HS-5 (cell line): ENCODE data around the gene KIAA0825.
A peak's percentile ranks its signal among the peaks of the same experiment; 100 is the strongest.
"Not testable (repeated sequence)": the region's sequence is repeated elsewhere in the genome, so short reads cannot be mapped to it uniquely, and the experiment has no call there.

Experiments used
- DNase-seq: peaks from one replicate; pipeline ENCODE4 v3.0.0-alpha.2; 2012; ENCODE audit warnings: low read depth

The KIAA0825 gene

GRCh38 chr5:94239266-94239665, 379.1 kb downstream of the KIAA0825 start:
- no peak for DNase-seq

GRCh38 chr5:94234987-94235386, 383.4 kb downstream of the KIAA0825 start:
- no peak for DNase-seq

- no peak for DNase-seq
Measured at GRCh38 chr5:94228791-94229190, 389.6 kb downstream of the KIAA0825 start.

DNA sequence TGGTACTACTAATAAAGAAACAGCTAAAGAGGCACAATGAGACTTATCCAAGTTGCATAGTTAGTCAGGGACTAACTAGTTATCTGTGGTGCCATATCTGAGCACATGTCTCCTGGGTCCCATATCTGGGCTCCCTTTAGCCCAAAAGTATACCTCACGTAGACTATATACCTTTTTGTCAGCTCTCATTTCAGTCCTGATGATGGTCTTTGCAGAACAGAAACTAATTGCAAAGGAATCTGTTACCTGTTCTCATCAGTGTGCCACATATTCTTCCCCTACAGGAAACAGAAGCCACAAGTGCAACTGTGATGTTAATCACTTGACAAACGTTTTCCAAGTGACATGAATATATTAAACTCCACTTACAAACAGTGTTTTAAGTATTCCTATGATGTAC, 395.2 kb downstream of the KIAA0825 start:
- DNase-seq = no peak

- DNase-seq = peak; percentile 94
Measured at GRCh38 chr5:94218374-94218773, 400.0 kb downstream of the KIAA0825 start.

- DNase-seq = no peak
Measured at GRCh38 chr5:94217745-94218144, 400.7 kb downstream of the KIAA0825 start.

GRCh38 chr5:94217216-94217615, 401.2 kb downstream of the KIAA0825 start:
- DNase-seq = no peak

DNA sequence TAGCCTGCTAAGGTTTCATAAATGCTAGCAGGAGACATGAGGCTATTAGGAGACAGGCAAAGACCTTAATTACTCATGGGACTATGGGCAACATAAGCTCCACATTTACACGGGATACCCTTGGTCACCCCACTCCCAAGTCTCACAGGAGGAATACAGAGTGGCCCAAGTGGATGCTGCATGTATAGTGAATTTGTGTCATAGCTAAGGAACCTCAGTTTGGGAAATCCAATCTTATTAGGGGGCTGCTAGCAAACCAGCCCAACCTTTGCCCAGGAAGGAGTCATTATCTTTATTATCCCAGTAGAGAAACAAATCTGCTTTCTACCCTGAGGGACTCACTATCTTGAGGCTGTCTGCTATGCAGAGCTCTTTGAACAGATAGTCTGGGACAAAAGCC, 405.9 kb downstream of the KIAA0825 start:
- DNase-seq = no peak

DNA sequence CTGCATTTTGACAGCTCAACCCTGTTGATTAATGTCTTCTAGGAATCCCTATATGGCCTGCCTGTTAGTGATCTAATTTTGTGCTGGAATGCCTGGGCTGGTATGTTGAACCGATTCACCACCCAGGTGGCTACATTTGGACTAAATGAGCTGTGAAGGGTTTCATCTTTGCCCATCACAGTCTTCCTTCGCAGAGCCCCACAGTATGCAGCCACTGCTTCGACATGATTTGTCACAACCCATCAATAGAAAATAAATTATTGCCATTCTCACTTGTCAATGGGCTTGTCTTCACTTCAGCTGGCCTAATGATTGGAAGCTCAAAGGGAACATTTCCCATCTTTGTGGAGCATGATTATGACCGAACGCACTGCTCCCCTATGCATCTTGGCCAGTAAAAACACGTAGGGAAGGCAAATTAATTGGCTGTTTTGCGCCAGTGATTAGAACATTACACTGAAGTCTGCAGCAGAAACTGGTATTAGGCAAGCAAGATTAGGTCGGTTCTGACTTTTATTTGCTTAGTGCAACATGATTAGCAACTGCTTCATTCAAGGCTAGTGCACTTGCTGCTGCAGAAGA, 408.5 kb downstream of the KIAA0825 start:
- no peak for DNase-seq

DNA sequence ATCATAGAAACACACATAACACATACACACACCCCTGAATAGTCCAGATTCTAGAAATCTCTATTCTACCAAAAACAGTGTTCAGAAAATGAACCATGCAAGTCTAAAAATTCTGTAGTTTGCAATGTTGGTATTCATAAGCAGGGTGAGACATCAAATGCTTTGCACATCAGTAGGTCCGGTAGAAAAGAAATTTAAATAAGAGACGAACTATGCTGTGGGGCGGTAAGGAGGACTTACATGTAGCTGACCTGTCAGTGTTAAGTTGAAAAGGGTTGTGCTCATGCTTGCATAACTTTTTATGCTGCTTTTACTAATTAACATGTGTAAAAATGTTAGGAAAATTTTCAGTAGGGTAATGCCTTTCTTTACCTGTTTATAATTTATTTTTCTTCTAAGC, 409.1 kb downstream of the KIAA0825 start:
- DNase-seq = no peak

- no peak for DNase-seq
Measured at GRCh38 chr5:94199566-94199965, 418.8 kb downstream of the KIAA0825 start.

GRCh38 chr5:94197970-94198369, 420.4 kb downstream of the KIAA0825 start:
- no peak for DNase-seq

GRCh38 chr5:94196953-94197352, 421.5 kb downstream of the KIAA0825 start:
- DNase-seq = no peak

GRCh38 chr5:94192658-94193391, 425.6 kb downstream of the KIAA0825 start:
- no peak for DNase-seq

GRCh38 chr5:94191604-94192003, 426.8 kb downstream of the KIAA0825 start:
- DNase-seq = no peak

GRCh38 chr5:94188725-94189124, 429.7 kb downstream of the KIAA0825 start:
- DNase-seq = no peak

DNA sequence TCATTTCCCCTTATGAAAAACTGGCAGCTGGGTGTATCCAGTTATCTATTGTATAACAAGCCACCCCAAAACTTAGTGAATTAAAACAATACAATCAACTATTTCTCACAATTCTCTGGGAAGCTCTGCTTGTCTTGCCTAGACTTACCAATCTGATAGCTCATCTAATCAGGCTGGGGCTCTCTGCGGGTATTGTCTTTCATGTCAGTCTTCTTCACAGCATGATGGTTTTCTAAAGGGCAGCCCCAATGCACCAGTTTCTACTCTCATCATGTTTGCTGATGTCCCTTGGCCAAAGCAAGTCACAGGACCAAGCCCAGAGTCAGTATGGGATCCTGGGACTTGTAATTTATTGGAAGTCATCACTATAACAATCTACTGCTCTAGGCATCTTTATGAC, 433.5 kb downstream of the KIAA0825 start:
- DNase-seq = no peak

- no peak for DNase-seq
Measured at GRCh38 chr5:94181895-94182294, 436.5 kb downstream of the KIAA0825 start.

GRCh38 chr5:94180761-94181160, 437.6 kb downstream of the KIAA0825 start:
- DNase-seq = no peak

- no peak for DNase-seq
Measured at GRCh38 chr5:94175912-94176311, 442.5 kb downstream of the KIAA0825 start.

DNA sequence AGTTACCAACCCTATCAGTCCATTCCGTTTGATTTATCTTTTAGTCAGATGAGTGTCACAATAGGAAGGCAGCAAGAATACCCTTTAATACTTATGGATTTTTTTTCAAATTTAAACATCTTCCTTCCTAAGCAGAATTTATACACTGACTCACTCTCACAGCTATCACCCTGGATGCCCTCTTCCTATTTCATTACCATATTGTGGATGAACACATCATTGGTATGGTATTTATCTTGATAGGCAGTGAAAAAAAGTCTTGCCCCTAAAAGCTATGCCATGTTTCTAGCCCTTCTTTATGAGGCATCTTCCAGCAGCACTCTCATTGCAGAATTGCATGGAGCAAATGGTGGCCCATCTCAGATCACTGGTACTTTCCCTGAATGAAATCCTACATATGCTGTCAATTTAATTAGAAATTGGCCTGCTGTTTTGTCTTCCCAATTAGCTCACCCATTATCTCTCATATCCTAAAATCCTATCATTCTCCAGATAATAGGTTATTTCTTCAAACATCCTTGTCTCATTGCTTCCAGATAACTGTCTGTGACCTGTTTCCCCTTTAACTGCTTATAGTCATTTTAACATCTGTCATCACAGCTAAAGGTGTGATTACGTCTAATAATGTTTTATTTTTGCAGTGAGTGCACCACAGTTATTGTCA, 443.5 kb downstream of the KIAA0825 start:
- DNase-seq = peak; percentile 78

GRCh38 chr5:94173100-94173499, 445.3 kb downstream of the KIAA0825 start:
- DNase-seq = no peak

DNA sequence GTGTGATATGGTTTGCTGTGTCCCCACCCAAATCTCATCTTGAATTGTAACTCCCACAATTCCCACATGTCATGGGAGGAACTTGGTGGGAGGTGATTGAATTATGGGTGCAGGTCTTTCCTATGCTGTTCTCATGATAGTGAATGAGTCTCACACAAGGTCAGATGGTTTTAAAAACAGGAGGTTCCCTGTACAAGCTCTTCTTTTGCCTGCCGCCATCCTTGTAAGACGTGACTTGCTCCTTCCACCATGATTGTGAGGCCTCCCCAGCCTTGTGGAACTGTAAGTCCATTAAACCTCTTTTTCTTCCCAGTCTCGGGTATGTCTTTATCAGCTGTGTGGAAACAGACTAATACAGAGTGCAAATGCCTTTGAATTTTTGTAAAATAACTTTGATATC, 447.3 kb downstream of the KIAA0825 start:
- DNase-seq = not testable (repeated sequence)
